ENCODE measurements around the gene GDPD3. TPM values are rescaled to one million over a fixed set of nuclear protein-coding genes. Genes with fewer than 3 reads are reported as not detected.

The GDPD3 gene
- total and polyA plus RNA-seq, 2 of the 13 experiments (the other 11 are each of a cell fraction or from before 2014, with no cell fraction given), result 18.7 to 20.6 TPM

DNA sequence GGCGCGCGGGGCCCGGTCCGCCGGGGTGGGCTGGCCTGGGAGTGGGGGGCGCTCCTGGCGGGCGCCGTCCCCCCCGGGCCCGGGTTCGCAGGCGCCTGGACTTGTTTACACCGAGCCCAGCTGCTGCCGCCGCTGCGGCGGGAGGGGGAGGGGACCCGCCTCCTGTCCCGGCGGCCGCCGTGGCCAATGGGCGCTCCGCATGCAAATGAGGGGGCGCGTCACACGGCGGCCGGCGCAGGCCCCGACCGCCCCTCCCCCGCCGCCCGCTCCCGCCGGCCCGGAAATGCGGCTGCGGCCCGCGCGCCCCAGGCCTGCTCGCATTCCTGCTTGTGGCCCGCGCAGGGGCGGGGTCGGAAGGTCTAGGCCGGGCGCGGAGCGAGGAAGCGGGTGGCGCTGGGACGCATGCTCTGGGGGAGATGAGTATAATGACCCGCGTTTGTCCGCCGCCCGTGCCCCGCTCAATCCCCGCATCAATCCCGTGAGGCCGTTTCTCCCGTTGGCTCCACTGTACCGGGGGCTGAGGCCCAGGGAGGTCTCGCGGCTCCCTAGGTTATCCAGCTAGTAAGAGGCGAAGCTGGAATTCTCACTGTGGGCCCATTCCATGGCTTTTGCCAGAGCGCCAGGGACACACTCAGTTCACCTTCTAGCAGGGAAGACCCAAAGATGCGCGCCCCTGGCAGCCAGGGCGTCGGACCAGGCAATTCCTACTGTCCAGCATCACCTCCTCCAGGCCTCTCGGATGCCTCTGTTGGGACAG is 17.1 kb downstream of the GDPD3 start, which contains the start of gene YPEL3 (continued):
- TF ChIP-seq AHDC1 (CRISPR knock-in tag; IDR thresholded peaks at IDR 0.05; ENCODE audit: borderline replicate concordance), result no peak
- no peak for TF ChIP-seq FIP1L1 (IDR thresholded peaks at IDR 0.05; ENCODE audit: borderline replicate concordance, insufficient read depth, low read depth, low read length)
- TF ChIP-seq POGK (CRISPR knock-in tag; conservative IDR thresholded peaks at IDR 0.05), result peak; percentile 72
- TF ChIP-seq ZBTB3 (CRISPR knock-in tag; IDR thresholded peaks at IDR 0.05; ENCODE audit: borderline replicate concordance, low read depth), result 0 out of 2 replicates have a peak, but pooled peaks have one; percentile 34
- no peak for TF ChIP-seq ZNF124 (CRISPR knock-in tag; IDR thresholded peaks at IDR 0.05)
- TF ChIP-seq NCOA5 (CRISPR knock-in tag; IDR thresholded peaks at IDR 0.05), result no peak
- TF ChIP-seq GPN1 (CRISPR knock-in tag; IDR thresholded peaks at IDR 0.05; ENCODE audit: borderline replicate concordance), result no peak
- peak; percentile 36; the same call in 1 of the 2 replicates for TF ChIP-seq MTA1 (CRISPR knock-in tag; IDR thresholded peaks at IDR 0.05; ENCODE audit: borderline replicate concordance)
- TF ChIP-seq HOXA3 (CRISPR knock-in tag; IDR thresholded peaks at IDR 0.05), result peak; percentile 87; the same call in 1 of the 2 replicates
- TF ChIP-seq MIER2 (CRISPR knock-in tag; IDR thresholded peaks at IDR 0.05), result 0 out of 2 replicates have a peak, but pooled peaks have one; percentile 49
- TF ChIP-seq YEATS2 (CRISPR knock-in tag; IDR thresholded peaks at IDR 0.05; ENCODE audit: borderline replicate concordance), result peak; percentile 82
- TF ChIP-seq FOXK1 (CRISPR knock-in tag; IDR thresholded peaks at IDR 0.05; ENCODE audit: borderline replicate concordance, low read depth), result peak; percentile 82; the same call in 1 of the 2 replicates
- no peak for TF ChIP-seq TBP (CRISPR knock-in tag; IDR thresholded peaks at IDR 0.05)
- TF ChIP-seq, protein P1, sequence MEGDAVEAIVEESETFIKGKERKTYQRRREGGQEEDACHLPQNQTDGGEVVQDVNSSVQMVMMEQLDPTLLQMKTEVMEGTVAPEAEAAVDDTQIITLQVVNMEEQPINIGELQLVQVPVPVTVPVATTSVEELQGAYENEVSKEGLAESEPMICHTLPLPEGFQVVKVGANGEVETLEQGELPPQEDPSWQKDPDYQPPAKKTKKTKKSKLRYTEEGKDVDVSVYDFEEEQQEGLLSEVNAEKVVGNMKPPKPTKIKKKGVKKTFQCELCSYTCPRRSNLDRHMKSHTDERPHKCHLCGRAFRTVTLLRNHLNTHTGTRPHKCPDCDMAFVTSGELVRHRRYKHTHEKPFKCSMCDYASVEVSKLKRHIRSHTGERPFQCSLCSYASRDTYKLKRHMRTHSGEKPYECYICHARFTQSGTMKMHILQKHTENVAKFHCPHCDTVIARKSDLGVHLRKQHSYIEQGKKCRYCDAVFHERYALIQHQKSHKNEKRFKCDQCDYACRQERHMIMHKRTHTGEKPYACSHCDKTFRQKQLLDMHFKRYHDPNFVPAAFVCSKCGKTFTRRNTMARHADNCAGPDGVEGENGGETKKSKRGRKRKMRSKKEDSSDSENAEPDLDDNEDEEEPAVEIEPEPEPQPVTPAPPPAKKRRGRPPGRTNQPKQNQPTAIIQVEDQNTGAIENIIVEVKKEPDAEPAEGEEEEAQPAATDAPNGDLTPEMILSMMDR (CRISPR knock-in tag; IDR thresholded peaks at IDR 0.05), result peak; percentile 31
- TF ChIP-seq ZNF501 (CRISPR knock-in tag; IDR thresholded peaks at IDR 0.05), result peak; percentile 76; the same call in 1 of the 2 replicates
- TF ChIP-seq ZNF496 (CRISPR knock-in tag; IDR thresholded peaks at IDR 0.05; ENCODE audit: insufficient replicate concordance), result no peak
- TF ChIP-seq RARG (CRISPR knock-in tag; IDR thresholded peaks at IDR 0.05; ENCODE audit: low read depth), result no peak
- peak; percentile 62; the same call in 1 of the 2 replicates for TF ChIP-seq ZNF614 (CRISPR knock-in tag; IDR thresholded peaks at IDR 0.05; ENCODE audit: borderline replicate concordance)
- TF ChIP-seq ZZZ3 (CRISPR knock-in tag; IDR thresholded peaks at IDR 0.05; ENCODE audit: borderline replicate concordance), result peak; percentile 60; the same call in 1 of the 2 replicates

All from HepG2 (cell line).